Neuronal stem cell (in vitro differentiated cells): ENCODE results near the gene SMIM32.

Experiments
- DNase-seq: peaks from one replicate; pipeline ENCODE4 v3.0.0-alpha.2; 2013; ENCODE audit warnings: low spot score
- H2AFZ ChIP-seq: one replicate; pipeline ENCODE4 v1.6.1; 2013; ENCODE audit warnings: mild to moderate bottlenecking, low read length, inconsistent platforms
- H2AK5ac ChIP-seq: 2 replicates; pipeline ENCODE4 v1.6.1; 2013; ENCODE audit warnings: low read depth, mild to moderate bottlenecking, inconsistent platforms, low read length, moderate library complexity, mixed read lengths
- H2BK120ac ChIP-seq: 2 replicates; pipeline ENCODE4 v1.6.1; 2013; ENCODE audit warnings: low read depth, mild to moderate bottlenecking, inconsistent platforms, low read length, moderate library complexity, mixed read lengths
- H2BK12ac ChIP-seq: one replicate; pipeline ENCODE4 v1.6.1; 2013; ENCODE audit warnings: low read length, inconsistent platforms
- H2BK15ac ChIP-seq: 2 replicates; pipeline ENCODE4 v1.6.1; 2013; ENCODE audit warnings: mild to moderate bottlenecking, low read length, inconsistent platforms, mixed read lengths
- H2BK5ac ChIP-seq: one replicate; pipeline ENCODE4 v1.6.1; 2013; ENCODE audit warnings: inconsistent platforms, mild to moderate bottlenecking, low read length, moderate library complexity
- H3K14ac ChIP-seq: one replicate; pipeline ENCODE4 v1.6.1; 2013; ENCODE audit warnings: low read length, inconsistent platforms
- H3K18ac ChIP-seq: 2 replicates; pipeline ENCODE4 v1.6.1; 2013; ENCODE audit warnings: low read length, inconsistent platforms
- H3K23ac ChIP-seq: 2 replicates; pipeline ENCODE4 v1.6.1; 2013; ENCODE audit warnings: low read depth, mild to moderate bottlenecking, mixed read lengths, low read length, inconsistent platforms; ENCODE audit not compliant: poor library complexity
- H3K27ac ChIP-seq: replicated peaks from 3 replicates; pipeline ENCODE4 v1.5.1; 2013; ENCODE audit warnings: low read length, inconsistent platforms
- H3K27me3 ChIP-seq, 3 experiments: 2 replicates each; pipeline ENCODE4 v1.6.1; 2013; ENCODE audit warnings: low read length in 3 of 3, mild to moderate bottlenecking in 2 of 3, inconsistent platforms in 1 of 3, low read depth in 1 of 3, mixed read lengths in 1 of 3, moderate library complexity in 1 of 3; ENCODE audit not compliant: control insufficient read depth in 3 of 3, insufficient read depth in 3 of 3
- H3K36me3 ChIP-seq, 2 donors: replicated peaks in 1 of 2; 2 replicates each; pipeline ENCODE4 v1.6.1; 2013; ENCODE audit warnings: low read length in 2 of 2; ENCODE audit not compliant: control insufficient read depth in 2 of 2, insufficient read depth in 2 of 2
- H3K4ac ChIP-seq: 2 replicates; pipeline ENCODE4 v1.6.1; 2013; ENCODE audit warnings: inconsistent platforms, mild to moderate bottlenecking, low read length, moderate library complexity
- H3K4me1 ChIP-seq, 2 donors: 1 replicate in 1 of 2; 2 replicates in 1 of 2; pipeline ENCODE4 v1.6.1; 2013; ENCODE audit warnings: low read length in 2 of 2, low read depth in 1 of 2; ENCODE audit not compliant: control insufficient read depth in 2 of 2, insufficient read depth in 1 of 2
- H3K4me2 ChIP-seq: one replicate; pipeline ENCODE4 v1.6.1; 2013; ENCODE audit warnings: mild to moderate bottlenecking, low read length, inconsistent platforms; ENCODE audit not compliant: insufficient read depth, poor library complexity, severe bottlenecking
- H3K4me3 ChIP-seq, 2 donors: 2 replicates each; pipeline ENCODE4 v1.5.1; 2013; ENCODE audit warnings: low read length in 2 of 2, mild to moderate bottlenecking in 2 of 2, inconsistent platforms in 1 of 2, moderate library complexity in 1 of 2
- H3K79me1 ChIP-seq: one replicate; pipeline ENCODE4 v1.6.1; 2013; ENCODE audit warnings: low read depth, mild to moderate bottlenecking, inconsistent platforms, low read length, moderate library complexity
- H3K9ac ChIP-seq: one replicate; pipeline ENCODE4 v1.6.1; 2013; ENCODE audit warnings: mild to moderate bottlenecking, low read depth, low read length, inconsistent platforms; ENCODE audit not compliant: poor library complexity
- H3K9me3 ChIP-seq, 2 donors: replicated peaks in 1 of 2; 2 replicates each; pipeline versions ENCODE3 to v1.6.1; 2013; ENCODE audit warnings: low read length in 2 of 2, mild to moderate bottlenecking in 2 of 2, inconsistent platforms in 1 of 2, low read depth in 1 of 2, mixed read lengths in 1 of 2, moderate library complexity in 1 of 2; ENCODE audit not compliant: control insufficient read depth in 2 of 2, insufficient read depth in 1 of 2
- H4K8ac ChIP-seq: one replicate; pipeline ENCODE4 v1.6.1; 2013; ENCODE audit warnings: low read depth, mild to moderate bottlenecking, inconsistent platforms, low read length, moderate library complexity
- H4K91ac ChIP-seq: one replicate; pipeline ENCODE4 v1.6.1; 2013; ENCODE audit warnings: low read length, low read depth, mild to moderate bottlenecking, inconsistent platforms; ENCODE audit not compliant: poor library complexity
- WGBS, 2 donors: extraction: QIAGEN DNeasy Blood & Tissue Kit; methylation state at CpG; one replicate each; pipeline ENCODE4 v1.1.7; 2013; ENCODE audit warnings: missing lambda C conversion rate in 2 of 2, mixed read lengths in 1 of 2; ENCODE audit not compliant: insufficient read length in 2 of 2, insufficient replicate concordance in 1 of 2; ENCODE audit errors: extremely low coverage in 2 of 2; 5-methylcytosine and 5-hydroxymethylcytosine counted together

The SMIM32 gene

DNA sequence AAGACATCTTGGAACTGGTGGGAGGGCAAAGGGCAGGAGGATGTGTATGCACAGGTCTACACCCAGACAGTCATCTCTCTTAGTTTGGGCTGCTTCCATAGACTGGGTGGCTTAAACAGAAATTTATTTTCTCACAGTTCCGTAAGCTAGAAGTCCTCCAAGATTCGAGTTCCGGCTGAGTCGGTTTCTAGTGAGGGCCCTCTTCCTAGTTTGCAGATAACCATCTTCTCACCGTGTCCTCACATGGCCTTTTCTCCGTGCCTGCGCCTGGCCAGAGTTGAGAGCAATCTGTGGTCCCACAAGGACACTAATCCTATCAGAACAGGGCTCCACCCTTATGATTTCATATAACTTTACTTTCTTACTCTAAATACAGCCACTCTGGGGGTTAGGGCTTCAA is 4.1 kb downstream of the SMIM32 start:
- H3K9me3 ChIP-seq: no peaks in the 10 kb centered on the region
- H2BK12ac ChIP-seq: no peak overlapping the region
- H3K27me3 ChIP-seq: peaks cover 9 to 40% (median 30%) of the 10 kb centered on the region in 3 experiments
- no peaks in the 10 kb centered on the region for H3K79me1 ChIP-seq
- WGBS, 2 donors: no CpG with 5 or more reads among the region's 7 CpGs
- DNase-seq: no peak
- H4K8ac ChIP-seq: no peak overlapping the region
- no peak overlapping the region for H4K91ac ChIP-seq
- no peak overlapping the region for H2AFZ ChIP-seq
- H3K4me2 ChIP-seq: no peak overlapping the region
- no peak overlapping the region for H3K23ac ChIP-seq
- H3K18ac ChIP-seq: no peak overlapping the region
- H3K9ac ChIP-seq: no peak overlapping the region
- H2BK120ac ChIP-seq: no peak overlapping the region
- H3K27ac ChIP-seq: no peak overlapping the region
- H3K4me1 ChIP-seq: peaks cover 9 to 12% of the 10 kb centered on the region in 2 donors
- peaks cover 3 to 40% of the 10 kb centered on the region in 2 donors for H3K36me3 ChIP-seq
- H2BK15ac ChIP-seq: no peak overlapping the region
- H2BK5ac ChIP-seq: no peak overlapping the region
- H2AK5ac ChIP-seq: no peak overlapping the region
- H3K4ac ChIP-seq: no peak overlapping the region
- no peak overlapping the region for H3K4me3 ChIP-seq
- no peak overlapping the region for H3K14ac ChIP-seq

DNA sequence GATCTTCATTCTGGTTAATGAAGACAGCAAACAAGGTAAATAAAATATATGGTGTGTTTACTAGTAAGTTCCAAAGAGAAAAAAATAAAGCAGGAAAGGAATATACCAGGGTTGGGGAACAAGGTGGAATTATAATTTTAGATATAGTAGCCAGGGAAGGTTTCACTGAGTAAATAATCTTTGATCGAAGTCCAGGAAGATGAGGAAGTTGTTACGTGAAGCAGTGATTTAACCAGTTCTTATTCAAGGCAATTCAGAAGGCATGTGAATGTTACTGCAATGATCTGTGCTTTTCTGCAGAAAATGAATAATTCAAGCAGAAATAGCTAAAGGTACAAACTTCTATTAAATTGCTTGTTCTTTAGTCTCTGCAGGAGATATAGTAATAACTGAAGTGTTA is 6.2 kb downstream of the SMIM32 start:
- H2BK12ac ChIP-seq: no peak overlapping the region
- no peaks in the 10 kb centered on the region for H3K79me1 ChIP-seq
- peaks cover under 1 to 1% of the 10 kb centered on the region in 2 donors for H3K4me1 ChIP-seq
- H3K36me3 ChIP-seq: peaks cover 3 to 50% of the 10 kb centered on the region in 2 donors
- H2BK15ac ChIP-seq: no peak overlapping the region
- H2AK5ac ChIP-seq: no peak overlapping the region
- H3K14ac ChIP-seq: no peak overlapping the region
- no peak overlapping the region for H2BK120ac ChIP-seq
- DNase-seq: no peak
- no CpG with 5 or more reads among the region's 2 CpGs for WGBS, 2 donors
- H3K27ac ChIP-seq: no peak overlapping the region
- no peak overlapping the region for H2BK5ac ChIP-seq
- no peak overlapping the region for H4K8ac ChIP-seq
- no peak overlapping the region for H3K4me2 ChIP-seq
- H3K18ac ChIP-seq: no peak overlapping the region
- H2AFZ ChIP-seq: no peak overlapping the region
- no peak overlapping the region for H4K91ac ChIP-seq
- H3K27me3 ChIP-seq: peaks cover 5 to 24% (median 19%) of the 10 kb centered on the region in 3 experiments
- no peak overlapping the region for H3K4me3 ChIP-seq
- H3K4ac ChIP-seq: no peak overlapping the region
- H3K9ac ChIP-seq: no peak overlapping the region
- no peak overlapping the region for H3K23ac ChIP-seq
- H3K9me3 ChIP-seq: no peaks in the 10 kb centered on the region

DNA sequence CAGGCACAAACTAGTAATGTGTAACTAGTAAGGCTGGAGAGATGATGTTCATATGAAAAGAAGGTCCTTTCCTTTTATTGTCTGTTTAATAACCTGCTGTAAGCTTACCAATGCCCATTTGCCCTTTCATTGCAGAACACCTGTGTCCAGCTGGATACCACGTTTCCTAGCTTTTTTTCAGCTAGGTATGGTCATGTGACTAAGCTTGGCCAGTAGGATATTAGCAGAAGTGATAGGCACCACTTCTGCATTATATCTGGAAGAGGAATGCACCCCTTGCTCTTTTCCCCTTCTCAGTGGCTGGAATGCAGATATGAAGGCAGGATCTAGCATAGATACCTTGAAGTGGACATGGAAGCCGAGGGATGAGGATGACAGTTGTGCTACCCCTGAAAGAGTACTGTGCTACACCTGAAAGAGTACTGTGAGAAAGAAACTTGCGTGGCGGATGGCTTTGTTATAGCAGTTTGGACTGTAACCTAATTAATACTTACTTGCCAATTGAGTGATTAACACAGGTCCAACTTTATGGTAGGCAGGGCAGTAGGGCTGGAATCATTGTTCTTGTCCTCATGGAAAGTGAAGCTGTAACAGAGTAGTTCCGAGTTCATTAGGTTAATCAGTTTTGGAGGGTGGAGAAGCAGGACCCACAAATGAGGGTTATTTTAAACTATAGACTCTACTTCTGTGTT is 6.8 kb downstream of the SMIM32 start:
- H2BK15ac ChIP-seq: no peak overlapping the region
- H2AK5ac ChIP-seq: no peak overlapping the region
- H4K91ac ChIP-seq: no peak overlapping the region
- no peak overlapping the region for H4K8ac ChIP-seq
- no peak overlapping the region for H3K4ac ChIP-seq
- no peak for DNase-seq
- no peak overlapping the region for H3K4me3 ChIP-seq
- H3K79me1 ChIP-seq: no peaks in the 10 kb centered on the region
- no peaks in the 10 kb centered on the region for H3K9me3 ChIP-seq
- H2BK5ac ChIP-seq: no peak overlapping the region
- H3K14ac ChIP-seq: no peak overlapping the region
- H3K4me1 ChIP-seq: no peaks in the 10 kb centered on the region
- H3K23ac ChIP-seq: no peak overlapping the region
- H3K27me3 ChIP-seq: peaks cover under 1 to 17% (median 12%) of the 10 kb centered on the region in 3 experiments
- peaks cover 3 to 56% of the 10 kb centered on the region in 2 donors for H3K36me3 ChIP-seq
- WGBS, 2 donors: no CpG with 5 or more reads among the region's 5 CpGs
- H2BK12ac ChIP-seq: no peak overlapping the region
- H3K27ac ChIP-seq: no peak overlapping the region
- H3K18ac ChIP-seq: no peak overlapping the region
- no peak overlapping the region for H3K4me2 ChIP-seq
- H3K9ac ChIP-seq: no peak overlapping the region
- H2BK120ac ChIP-seq: no peak overlapping the region
- no peak overlapping the region for H2AFZ ChIP-seq

DNA sequence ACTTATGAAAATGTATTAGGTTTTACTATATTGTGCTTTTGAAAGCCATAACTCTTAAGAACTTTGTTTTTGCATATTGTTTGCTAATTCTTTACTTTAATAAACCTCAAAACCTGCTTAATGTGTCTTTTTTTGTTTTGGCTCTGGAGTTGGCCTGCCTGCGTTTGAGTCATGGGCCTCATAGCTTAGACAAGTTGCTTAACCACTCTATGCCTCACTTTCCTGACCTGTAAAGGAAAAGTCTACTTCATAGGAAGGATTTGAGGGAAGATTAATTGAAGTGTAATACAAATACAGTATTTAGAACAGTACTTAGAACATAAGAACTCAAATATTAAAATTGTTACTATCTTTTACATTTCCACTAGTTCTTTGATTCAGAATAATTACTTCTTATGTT is 10.3 kb downstream of the SMIM32 start:
- Histone ChIP-seq H4K8ac (no peak overlapping the region), H3K9me3 (no peaks in the 10 kb centered on the region), H2BK120ac (no peak overlapping the region), H2BK5ac (no peak overlapping the region), H2AFZ (no peak overlapping the region), H3K4me1 (no peaks in the 10 kb centered on the region), H2BK12ac (no peak overlapping the region), H3K4ac (no peak overlapping the region), H2AK5ac (no peak overlapping the region), H3K27me3 (no peaks in the 10 kb centered on the region), H3K36me3 (peaks cover 2 to 73% of the 10 kb centered on the region in 2 donors), H3K9ac (no peak overlapping the region), H3K14ac (no peak overlapping the region), H3K79me1 (peaks cover 2% of the 10 kb centered on the region), H3K23ac (no peak overlapping the region), H3K18ac (no peak overlapping the region), H3K27ac (no peak overlapping the region), H3K4me2 (no peak overlapping the region), H4K91ac (no peak overlapping the region), H3K4me3 (no peak overlapping the region), H2BK15ac (no peak overlapping the region)
- no peak for DNase-seq
- no CpG with 5 or more reads among the region's 1 CpG for whole genome bisulfite sequencing, 2 donors
